Astrocyte of the cerebellum (primary cell): ENCODE measurements around the gene S100A10.

ENCODE experiments used
- DNase-seq: peaks from one replicate; pipeline ENCODE4 v3.0.0-alpha.2; 2011; ENCODE audit warnings: low read depth
- H3K4me3 ChIP-seq: 2 replicates; pipeline ENCODE4 v1.5.1; 2011; ENCODE audit warnings: mild to moderate bottlenecking, low read depth, low read length, moderate library complexity
- CTCF ChIP-seq: IDR thresholded peaks from 2 replicates; pipeline ENCODE4 v1.5.1; 2012; ENCODE audit warnings: low read length, low read depth, moderate library complexity, mild to moderate bottlenecking; ENCODE audit errors: missing control alignments
- in situ Hi-C: cut with HindIII; loops from 2 replicates; pipeline ENCODE4 v1.10.0; 2017; ENCODE audit warnings: low sequenced_read_pairs

The S100A10 gene

DNA sequence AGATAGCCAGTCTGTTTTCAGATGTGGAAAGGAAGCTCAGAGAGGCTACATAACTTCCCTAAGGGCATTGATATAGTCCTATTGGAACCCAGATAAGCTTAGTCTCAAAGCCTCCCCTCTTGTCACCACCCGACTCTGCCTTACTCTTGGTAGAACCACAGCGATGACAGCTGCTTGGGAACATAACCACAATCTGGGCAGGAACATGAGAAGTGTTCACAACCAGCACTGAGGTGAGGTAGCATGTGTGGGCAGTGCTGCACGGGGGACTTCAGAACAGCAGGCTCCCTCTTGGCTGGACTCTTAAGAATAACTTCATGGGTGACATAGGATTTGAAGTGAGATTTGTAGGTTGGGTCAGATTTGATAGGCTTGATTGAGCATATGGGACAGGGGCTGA is 9.3 kb upstream of the S100A10 start:
- H3K4me3 ChIP-seq, result no peak overlapping the region
- DNase-seq, result no peak
- in situ Hi-C loops, result loop anchor here (5.0 kb wide), 1 partner anchor 86 kb away; no protein-coding TSS in a partner anchor
- TF ChIP-seq CTCF, result no peak

DNA sequence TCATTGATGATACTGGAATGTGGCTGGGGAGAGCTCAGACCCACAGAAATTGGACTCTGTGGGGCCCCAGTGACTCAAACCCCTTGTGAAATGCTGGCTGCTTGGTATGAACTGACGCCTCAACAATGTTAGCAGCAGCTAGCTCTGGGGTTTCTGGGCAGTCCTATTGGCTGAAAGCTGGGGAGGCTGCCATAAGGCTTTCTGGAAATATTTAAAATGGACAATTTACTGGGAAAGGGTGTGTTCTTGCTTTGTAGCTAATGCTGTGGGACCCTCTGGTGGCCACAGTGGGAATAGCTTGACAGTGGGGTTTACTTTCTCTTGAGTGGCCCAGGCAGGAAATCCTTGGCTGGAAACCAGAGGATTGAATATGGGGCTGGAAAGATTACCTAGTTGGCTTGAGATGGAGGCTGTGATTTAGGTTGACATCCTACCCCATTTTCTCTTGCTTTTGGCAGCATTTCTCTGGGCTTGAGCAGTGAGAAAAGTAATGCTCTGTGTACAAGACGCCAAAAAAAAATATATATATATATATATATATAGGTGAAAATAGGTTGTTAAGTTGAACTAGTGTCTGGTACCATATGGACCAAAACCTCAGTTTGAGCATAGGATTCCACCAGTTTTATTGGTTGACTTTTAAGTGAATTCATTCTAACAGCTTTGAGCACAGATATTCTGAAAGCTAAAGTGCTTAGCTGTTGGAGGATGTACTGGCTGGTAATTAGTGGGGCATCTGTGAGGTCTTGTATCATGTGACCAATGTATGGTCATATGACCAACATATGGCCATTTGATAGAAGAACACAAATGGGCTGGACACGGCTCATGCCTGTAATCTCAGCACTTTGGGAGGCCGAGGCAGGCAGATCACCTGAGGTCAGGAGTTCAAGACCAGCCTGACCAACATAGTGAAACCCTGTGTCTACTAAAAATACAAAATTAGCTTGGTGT is 8.2 kb upstream of the S100A10 start:
- DNase-seq, result peak; percentile 98
- in situ Hi-C loops, result loop anchor here (5.0 kb wide), 1 partner anchor 85 kb away; no protein-coding TSS in a partner anchor
- H3K4me3 ChIP-seq, result no peak overlapping the region
- TF ChIP-seq CTCF, result peak; percentile 98

- TF ChIP-seq CTCF, result no peak
- in situ Hi-C loops, result loop anchor here (5.0 kb wide), 1 partner anchor 84 kb away; no protein-coding TSS in a partner anchor
- DNase-seq, result no peak
- no peak overlapping the region for H3K4me3 ChIP-seq
Observed at GRCh38 chr1:152000964-152001630, 7.4 kb upstream of the S100A10 start.

GRCh38 chr1:151998611-151999362 is 5.1 kb upstream of the S100A10 start:
- in situ Hi-C loops, result no loop called here
- H3K4me3 ChIP-seq, result no peak overlapping the region
- TF ChIP-seq CTCF, result no peak
- DNase-seq, result no peak

- in situ Hi-C loops, result no loop called here
- no peak overlapping the region for H3K4me3 ChIP-seq
- no peak for DNase-seq
- no peak for TF ChIP-seq CTCF
Observed at GRCh38 chr1:151997284-151997570, 3.6 kb upstream of the S100A10 start.

DNA sequence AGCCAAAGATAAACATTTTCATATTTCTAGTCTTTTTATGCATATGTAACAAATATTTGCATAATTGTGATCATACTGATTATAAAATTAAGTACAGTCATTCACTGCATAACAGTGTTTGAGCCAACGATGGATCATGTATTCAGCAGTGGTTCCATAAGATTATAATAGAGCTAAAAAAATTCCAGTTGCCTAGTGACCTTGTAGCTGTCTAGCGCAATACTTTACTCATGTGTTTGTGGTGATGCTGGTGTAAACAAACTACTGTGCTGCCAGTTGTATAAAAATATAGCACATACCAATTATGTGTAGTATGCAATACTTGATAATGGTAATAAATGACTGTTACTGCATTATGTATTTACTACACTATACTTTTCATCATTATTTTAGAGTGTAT is 2.1 kb upstream of the S100A10 start:
- in situ Hi-C loops, result no loop called here
- TF ChIP-seq CTCF, result no peak
- H3K4me3 ChIP-seq, result no peak overlapping the region
- no peak for DNase-seq
